GM21515 (cell line): ENCODE measurements around the gene FHIT.

Experiments
- ATAC-seq: cut with Tn5 transposase; IDR thresholded peaks from one replicate; pipeline ENCODE4 v1.9.1; 2021; ENCODE audit not compliant: unreplicated experiment

The FHIT gene

GRCh38 chr3:59990915-59991314, 1260.3 kb downstream of the FHIT start:
- ATAC-seq: no peak

DNA sequence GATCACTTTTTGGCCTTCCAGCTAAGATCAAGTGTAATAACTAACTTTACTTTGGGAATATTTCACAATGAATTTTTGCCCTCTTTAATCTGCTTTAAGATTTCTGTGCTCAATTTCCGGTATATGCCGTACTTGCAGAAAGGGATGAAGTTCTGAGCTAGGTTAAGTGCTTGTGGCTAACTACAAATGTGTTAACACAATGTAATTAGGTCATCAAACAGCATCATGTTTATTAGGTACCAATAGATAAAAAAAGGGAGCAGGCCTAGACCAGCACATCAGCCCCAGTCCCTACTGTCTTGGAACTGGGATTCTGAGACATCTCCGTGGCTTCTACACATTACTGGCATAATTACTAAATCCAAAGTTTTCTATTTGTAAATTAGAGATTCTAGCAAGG, 1268.7 kb downstream of the FHIT start:
- ATAC-seq: no peak

- ATAC-seq: no peak
These were observed 1269.9 kb downstream of the FHIT start for GRCh38 chr3:59981377-59981776.

DNA sequence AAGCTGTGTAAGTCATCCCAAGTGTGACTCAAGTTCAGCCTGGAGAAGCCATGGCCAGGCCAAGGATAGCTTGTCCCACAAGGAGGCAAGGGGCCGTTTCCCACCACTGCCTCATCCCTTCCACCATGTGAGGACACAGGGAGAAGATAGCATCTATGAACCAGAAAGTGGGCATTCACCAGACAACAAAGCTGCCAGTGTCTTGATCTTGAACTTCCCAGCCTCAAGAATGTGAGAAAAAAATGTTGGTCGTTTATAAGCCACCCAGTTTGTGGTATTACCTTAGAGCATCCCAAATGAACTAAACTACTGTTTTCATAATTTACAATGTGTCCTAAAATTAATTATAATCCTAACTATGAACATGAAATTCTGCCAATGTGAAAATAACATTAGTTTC, 1270.7 kb downstream of the FHIT start:
- ATAC-seq: no peak

DNA sequence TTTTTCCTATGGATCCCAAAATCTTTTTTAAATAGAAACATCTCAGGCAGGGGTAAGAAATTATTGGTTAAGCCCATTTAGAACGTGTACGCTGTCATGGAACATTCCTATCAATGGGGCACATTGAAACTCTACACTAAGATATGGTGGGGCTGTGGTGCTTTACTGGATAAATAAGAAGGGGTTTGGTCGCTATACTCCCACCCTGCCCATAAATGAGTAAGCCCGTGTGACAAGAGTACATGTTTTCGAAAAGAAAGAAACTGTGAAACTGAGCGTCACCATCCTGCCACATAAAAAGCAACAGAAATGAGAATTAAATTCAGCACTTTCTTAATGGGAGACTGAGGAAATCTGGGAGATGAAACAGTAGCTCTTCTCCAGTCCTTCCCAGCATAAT, 1271.7 kb downstream of the FHIT start:
- ATAC-seq: no peak

DNA sequence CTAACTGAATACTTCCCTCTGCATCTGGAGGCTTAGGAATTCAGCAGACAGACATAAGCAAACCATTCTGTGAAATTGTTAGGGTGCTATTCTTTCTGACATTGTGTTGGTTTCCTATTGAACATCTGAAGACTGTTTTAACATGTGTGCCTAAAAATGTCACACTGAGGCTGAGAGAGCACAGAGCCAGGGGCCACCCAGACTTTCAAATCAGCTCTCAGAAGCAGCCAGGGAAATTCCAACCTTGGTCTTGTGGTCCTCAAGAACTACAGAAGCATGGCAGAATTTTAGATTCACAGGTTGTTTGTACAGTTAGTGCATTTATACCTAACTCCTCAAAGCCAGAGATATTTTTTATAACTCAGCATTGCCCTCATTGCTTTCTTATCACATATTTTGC, 1272.3 kb downstream of the FHIT start:
- ATAC-seq: no peak

GRCh38 chr3:59970796-59971195, 1280.5 kb downstream of the FHIT start:
- ATAC-seq: no peak

- ATAC-seq: no peak
These were observed 1280.9 kb downstream of the FHIT start for GRCh38 chr3:59970376-59970775.

DNA sequence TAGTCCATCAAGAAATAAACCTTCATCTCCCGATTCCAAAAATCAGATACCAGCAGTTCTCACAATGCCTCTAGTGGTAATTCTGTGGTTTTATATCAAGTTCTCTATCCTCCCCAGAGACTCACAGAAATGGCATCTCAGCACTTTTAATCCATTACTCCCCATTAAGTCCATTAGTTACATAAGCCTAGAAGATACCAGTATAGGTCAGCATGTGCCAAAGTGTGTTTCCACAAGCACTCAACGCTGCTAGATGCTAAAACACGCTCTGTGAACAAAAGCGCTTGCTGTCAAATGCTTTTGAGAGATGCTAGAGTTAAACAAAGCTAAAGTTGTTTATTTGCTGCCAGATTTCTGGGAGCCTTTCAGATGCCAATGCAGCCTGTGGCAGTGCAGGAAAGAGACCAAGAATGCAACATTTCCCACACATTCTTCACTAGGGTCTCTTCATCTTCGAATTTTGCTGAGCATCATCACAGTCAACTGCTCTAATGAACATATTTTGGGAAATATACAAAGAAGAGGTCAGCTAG, 1282.7 kb downstream of the FHIT start:
- ATAC-seq: no peak

- no peak for ATAC-seq
These were observed 1287.6 kb downstream of the FHIT start for GRCh38 chr3:59963676-59964075.

- no peak for ATAC-seq
These were observed 1294.1 kb downstream of the FHIT start for GRCh38 chr3:59957150-59957549.

GRCh38 chr3:59953104-59953503, 1298.1 kb downstream of the FHIT start:
- no peak for ATAC-seq

- no peak for ATAC-seq
These were observed 1301.9 kb downstream of the FHIT start for GRCh38 chr3:59949311-59949710.

GRCh38 chr3:59946401-59946800, 1304.9 kb downstream of the FHIT start:
- ATAC-seq: no peak

GRCh38 chr3:59940718-59941117, 1310.5 kb downstream of the FHIT start:
- no peak for ATAC-seq

GRCh38 chr3:59939826-59940426, 1311.3 kb downstream of the FHIT start:
- no peak for ATAC-seq

DNA sequence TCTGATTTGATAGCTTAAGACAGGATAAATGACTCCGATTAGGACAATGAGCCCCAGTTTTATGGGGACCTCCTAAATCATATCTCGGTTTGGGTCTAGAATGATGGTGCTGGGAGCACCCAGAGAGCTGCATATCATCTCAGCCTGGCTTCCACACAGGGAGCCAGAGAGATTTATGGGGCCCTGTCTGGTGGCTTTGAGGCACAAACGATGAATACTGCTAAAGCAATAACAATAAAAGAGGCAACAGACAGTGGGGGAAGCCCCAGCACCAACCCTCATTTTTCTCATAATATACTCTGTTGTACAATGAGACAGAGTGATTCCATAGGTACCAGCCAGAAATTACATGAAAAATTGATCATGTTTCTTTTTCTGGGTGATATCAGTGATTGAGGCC, 1312.4 kb downstream of the FHIT start:
- ATAC-seq: no peak

DNA sequence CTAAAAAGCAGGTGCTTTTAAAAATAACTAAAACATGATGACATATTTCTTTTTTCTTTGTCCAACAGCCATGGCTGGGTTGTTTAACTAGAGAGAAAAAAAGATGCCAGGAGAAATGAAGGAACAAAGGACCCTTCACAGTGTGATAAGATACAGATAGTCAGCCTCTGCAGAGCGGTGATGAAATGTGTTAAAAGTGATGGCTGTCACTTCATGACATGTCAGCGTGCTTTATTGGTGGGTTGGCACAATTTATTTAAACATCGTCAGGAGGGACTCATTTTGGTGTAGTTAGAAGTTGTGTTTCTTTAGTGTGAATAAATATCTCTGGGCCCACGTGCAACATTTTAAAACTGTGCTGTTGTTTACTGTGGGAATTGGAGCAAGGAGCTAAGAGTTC, 1314.1 kb downstream of the FHIT start:
- ATAC-seq: no peak

GRCh38 chr3:59936472-59936871, 1314.8 kb downstream of the FHIT start:
- ATAC-seq: no peak

DNA sequence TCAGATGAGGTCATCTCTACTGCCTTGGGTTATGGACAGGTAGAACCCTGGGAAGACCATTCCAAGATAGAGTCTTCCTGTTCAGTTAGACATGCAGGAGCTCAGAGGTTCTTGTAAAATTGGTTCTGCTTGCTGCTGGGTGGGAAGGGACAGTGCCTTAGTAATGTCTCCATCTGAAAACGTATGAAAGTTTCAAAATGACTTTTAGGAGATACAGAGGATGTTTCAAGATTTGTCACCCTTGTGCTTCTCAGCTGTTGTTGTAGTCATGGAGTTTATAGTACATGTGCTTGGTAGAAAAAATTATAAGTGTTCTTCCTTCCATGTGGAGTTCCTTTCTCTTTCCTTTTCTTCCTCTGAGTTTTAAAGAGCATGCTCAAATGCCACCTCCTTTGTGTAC, 1316.2 kb downstream of the FHIT start:
- ATAC-seq: peak; percentile 99

DNA sequence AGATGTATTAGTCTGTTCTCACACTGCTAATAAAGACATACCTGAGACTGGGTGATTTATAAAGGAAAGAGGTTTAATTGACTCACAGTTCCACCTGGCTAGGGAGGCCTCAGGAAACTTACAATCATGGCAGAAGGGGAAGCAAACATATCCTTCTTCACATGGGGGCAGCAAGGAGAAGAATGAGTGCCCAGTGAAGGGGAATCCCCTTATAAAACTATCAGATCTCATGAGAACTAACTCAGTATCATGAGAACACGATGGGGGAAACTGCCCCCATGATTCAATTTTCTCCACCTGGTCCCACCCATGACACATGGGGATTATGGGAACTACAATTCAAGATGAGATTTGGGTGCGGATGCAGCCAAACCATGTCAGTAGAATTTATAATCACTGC, 1316.7 kb downstream of the FHIT start:
- peak; percentile 10 for ATAC-seq

GRCh38 chr3:59930170-59930569, 1321.1 kb downstream of the FHIT start:
- ATAC-seq: no peak

DNA sequence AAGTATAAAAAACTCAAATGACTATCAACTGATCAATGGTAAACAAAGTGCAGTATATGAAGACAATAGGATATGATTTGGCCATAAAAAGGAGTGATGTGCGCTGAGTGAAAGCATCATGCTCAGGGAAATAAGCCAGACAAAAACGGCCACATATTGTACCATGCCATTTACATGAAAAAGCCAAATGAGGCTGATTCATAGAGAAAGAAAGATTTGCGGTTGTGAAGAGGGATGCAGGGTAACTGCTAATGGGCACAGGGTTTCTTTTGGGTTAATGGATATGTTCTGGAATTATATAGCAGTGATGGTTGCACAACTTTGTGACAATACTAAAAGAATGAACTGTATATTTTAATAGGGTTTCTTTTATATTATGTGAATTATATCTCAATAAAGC, 1324.2 kb downstream of the FHIT start:
- no peak for ATAC-seq
